Measurements from ENCODE around the gene PDE6B. TPM values are rescaled to one million over a fixed set of nuclear protein-coding genes. Genes with fewer than 3 reads are reported as not detected.

Gene PDE6B
- total RNA-seq, 1 experiment from 2014 or later, result not detected

- intact Hi-C loops (cut with micrococcal nuclease), result no loop called here
- TF ChIP-seq EZH2phosphoT487 (IDR thresholded peaks at IDR 0.05; ENCODE audit: borderline replicate concordance, low read length) (no peak), EZH2 (IDR thresholded peaks at IDR 0.05; ENCODE audit: low read length, unreplicated experiment) (no peak)
- TF ChIP-seq, protein P1, sequence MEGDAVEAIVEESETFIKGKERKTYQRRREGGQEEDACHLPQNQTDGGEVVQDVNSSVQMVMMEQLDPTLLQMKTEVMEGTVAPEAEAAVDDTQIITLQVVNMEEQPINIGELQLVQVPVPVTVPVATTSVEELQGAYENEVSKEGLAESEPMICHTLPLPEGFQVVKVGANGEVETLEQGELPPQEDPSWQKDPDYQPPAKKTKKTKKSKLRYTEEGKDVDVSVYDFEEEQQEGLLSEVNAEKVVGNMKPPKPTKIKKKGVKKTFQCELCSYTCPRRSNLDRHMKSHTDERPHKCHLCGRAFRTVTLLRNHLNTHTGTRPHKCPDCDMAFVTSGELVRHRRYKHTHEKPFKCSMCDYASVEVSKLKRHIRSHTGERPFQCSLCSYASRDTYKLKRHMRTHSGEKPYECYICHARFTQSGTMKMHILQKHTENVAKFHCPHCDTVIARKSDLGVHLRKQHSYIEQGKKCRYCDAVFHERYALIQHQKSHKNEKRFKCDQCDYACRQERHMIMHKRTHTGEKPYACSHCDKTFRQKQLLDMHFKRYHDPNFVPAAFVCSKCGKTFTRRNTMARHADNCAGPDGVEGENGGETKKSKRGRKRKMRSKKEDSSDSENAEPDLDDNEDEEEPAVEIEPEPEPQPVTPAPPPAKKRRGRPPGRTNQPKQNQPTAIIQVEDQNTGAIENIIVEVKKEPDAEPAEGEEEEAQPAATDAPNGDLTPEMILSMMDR (conservative IDR thresholded peaks at IDR 0.05; ENCODE audit: low read depth, low read length), result no peak
- Histone ChIP-seq H3K9me3 (ENCODE audit: low read length) (no peaks in the 10 kb centered on the region), H3K27ac (ENCODE audit: low read length) (no peak overlapping the region), H3K4me2 (ENCODE audit: low read length) (no peak overlapping the region), H3K27me3 (ENCODE audit: low read length) (no peaks in the 10 kb centered on the region), H3K36me3 (ENCODE audit: low read depth, low read length) (no peaks in the 10 kb centered on the region), H3K4me3 (ENCODE audit: low read length) (no peak overlapping the region), H3K9me2 (replicated peaks; ENCODE audit: low read length) (no peaks in the 10 kb centered on the region), H3K4me1 (ENCODE audit: insufficient read depth, low read length) (no peaks in the 10 kb centered on the region), H4K20me1 (ENCODE audit: low read length) (no peaks in the 10 kb centered on the region), H3K9ac (ENCODE audit: low read length) (no peak overlapping the region), H3K79me2 (ENCODE audit: low read length) (no peaks in the 10 kb centered on the region), H3F3A (ENCODE audit: low read length, unreplicated experiment) (no peaks in the 10 kb centered on the region), H2AFZ (ENCODE audit: low read length) (no peak overlapping the region)
- DNase-seq (no peak), ATAC-seq (no peak)
- ChIA-PET POLR2A (ENCODE audit: unreplicated experiment) (no interaction called here), CTCF (no interaction called here)
- BruUV-seq (replicated peaks), result no TSS peak
These were observed 25.8 kb downstream of the PDE6B start for GRCh38 chr4:650951-651883.

- ChIA-PET CTCF (no interaction called here), POLR2A (ENCODE audit: unreplicated experiment) (no interaction called here)
- Histone ChIP-seq H3K4me3 (ENCODE audit: low read length) (no peak overlapping the region), H3K27ac (ENCODE audit: low read length) (no peak overlapping the region), H3K27me3 (ENCODE audit: low read length) (no peaks in the 10 kb centered on the region), H3K79me2 (ENCODE audit: low read length) (no peaks in the 10 kb centered on the region), H3K36me3 (ENCODE audit: low read depth, low read length) (no peaks in the 10 kb centered on the region), H2AFZ (ENCODE audit: low read length) (no peak overlapping the region), H3F3A (ENCODE audit: low read length, unreplicated experiment) (no peaks in the 10 kb centered on the region), H3K4me2 (ENCODE audit: low read length) (no peak overlapping the region), H3K9me2 (replicated peaks; ENCODE audit: low read length) (no peaks in the 10 kb centered on the region), H4K20me1 (ENCODE audit: low read length) (no peaks in the 10 kb centered on the region), H3K9me3 (ENCODE audit: low read length) (no peaks in the 10 kb centered on the region), H3K4me1 (ENCODE audit: insufficient read depth, low read length) (no peaks in the 10 kb centered on the region), H3K9ac (ENCODE audit: low read length) (no peak overlapping the region)
- BruUV-seq (replicated peaks), result no TSS peak
- DNase-seq, result no peak
- intact Hi-C loops (cut with micrococcal nuclease), result no loop called here
- ATAC-seq, result no peak
- TF ChIP-seq, protein P1 (conservative IDR thresholded peaks at IDR 0.05; ENCODE audit: low read depth, low read length), result no peak
- TF ChIP-seq EZH2phosphoT487 (IDR thresholded peaks at IDR 0.05; ENCODE audit: borderline replicate concordance, low read length) (no peak), EZH2 (IDR thresholded peaks at IDR 0.05; ENCODE audit: low read length, unreplicated experiment) (no peak)
These were observed 26.7 kb downstream of the PDE6B start for GRCh38 chr4:651884-652642.

All from PC-3 (cell line).